Heart left ventricle (tissue), 13 donors: ENCODE results near the gene UMODL1.

Source experiments
- POLR2A ChIP-seq, 2 donors: fragments of 450-650 bp; IDR thresholded peaks; one replicate each; pipeline ENCODE4 v1.6.1; 2017; ENCODE audit warnings: antibody characterized with exemption in 2 of 2, mild to moderate bottlenecking in 2 of 2, moderate library complexity in 2 of 2
- TF ChIP-seq, protein P1 (sequence below), 12 donors: fragments of 200-600 bp; sonication (generic) in 4 of 12; IDR thresholded peaks; one replicate each; pipeline versions ENCODE4 v1.5.0 to v1.8.0; 2018 to 2022; ENCODE audit warnings: antibody characterized with exemption in 12 of 12, mild to moderate bottlenecking in 5 of 12
- donor health status: ischemic (EF 13 %, LVEDD 7.1; RV severe dilation, severe dysfunction).
- donor health status: DM: no; HTN: yes; CAD: no.
- donor health status: DM: no; HTN: no; CAD: no.
- donor health status: ischemic (EF 25% LVEDD 6.9; RV normal size, moderate dysfunction).
- donor health status: ischemic (EF 25% LVEDD 5.7; RV mildly dilated, moderate dysfunction).
- donor health status: ischemic (EF 35%, LVEDD 5.7; RV mildly dilated, moderate dysfunction).
- donor health status: nonischemic (EF 11% LVEDD 7.7; RV severe dilation, severe dysfunction).
- donor health status: DM: yes; HTN: yes; CAD: no.
- donor health status: PGD.
- donor health status: ischemic (EF 29% LVEDD 5.4; RV normal size, mild dysfunction).
- donor health status: nonischemic (EF 23%, LVEDD 6.1; RV moderate dilation, normal function).

DNA sequence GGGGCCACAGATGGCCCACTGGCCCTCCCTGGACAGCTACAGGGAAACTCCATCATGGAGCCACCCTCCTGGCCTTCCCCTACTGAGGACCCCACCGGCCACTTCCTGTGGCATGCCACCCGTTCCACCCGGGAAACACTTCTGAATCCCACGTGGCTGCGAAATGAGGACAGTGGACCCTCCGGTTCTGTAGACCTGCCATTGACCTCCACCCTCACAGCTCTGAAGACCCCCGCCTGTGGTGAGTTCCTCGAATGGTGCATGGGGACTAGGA lies 40.3 kb downstream of the UMODL1 start:
- TF ChIP-seq, protein P1, sequence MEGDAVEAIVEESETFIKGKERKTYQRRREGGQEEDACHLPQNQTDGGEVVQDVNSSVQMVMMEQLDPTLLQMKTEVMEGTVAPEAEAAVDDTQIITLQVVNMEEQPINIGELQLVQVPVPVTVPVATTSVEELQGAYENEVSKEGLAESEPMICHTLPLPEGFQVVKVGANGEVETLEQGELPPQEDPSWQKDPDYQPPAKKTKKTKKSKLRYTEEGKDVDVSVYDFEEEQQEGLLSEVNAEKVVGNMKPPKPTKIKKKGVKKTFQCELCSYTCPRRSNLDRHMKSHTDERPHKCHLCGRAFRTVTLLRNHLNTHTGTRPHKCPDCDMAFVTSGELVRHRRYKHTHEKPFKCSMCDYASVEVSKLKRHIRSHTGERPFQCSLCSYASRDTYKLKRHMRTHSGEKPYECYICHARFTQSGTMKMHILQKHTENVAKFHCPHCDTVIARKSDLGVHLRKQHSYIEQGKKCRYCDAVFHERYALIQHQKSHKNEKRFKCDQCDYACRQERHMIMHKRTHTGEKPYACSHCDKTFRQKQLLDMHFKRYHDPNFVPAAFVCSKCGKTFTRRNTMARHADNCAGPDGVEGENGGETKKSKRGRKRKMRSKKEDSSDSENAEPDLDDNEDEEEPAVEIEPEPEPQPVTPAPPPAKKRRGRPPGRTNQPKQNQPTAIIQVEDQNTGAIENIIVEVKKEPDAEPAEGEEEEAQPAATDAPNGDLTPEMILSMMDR (IDR thresholded peaks at IDR 0.05), result no peak
- no peak for TF ChIP-seq POLR2A (IDR thresholded peaks at IDR 0.05)
